Activated CD4-positive, alpha-beta memory T cell treated with anti-CD3 and anti-CD28 coated beads for 36 hours (primary cell): ENCODE results near the gene STYXL1. TPM values are rescaled to one million over a fixed set of nuclear protein-coding genes. Genes with fewer than 3 reads are reported as not detected.

ENCODE experiments used
- CTCF ChIA-PET: fragments of 350-600 bp; sonication (Branson Sonifier 250); formaldehyde crosslinking; loops from one replicate; lab custom pipeline; 2021; ENCODE audit warnings: antibody characterized with exemption, inconsistent platforms; lab: Charles Lee
- POLR2A ChIA-PET: fragments of 350-600 bp; sonication (Branson Sonifier 250); formaldehyde crosslinking; loops from one replicate; lab custom pipeline; 2021; ENCODE audit warnings: antibody characterized with exemption; lab: Charles Lee
- DNase-seq: peaks from one replicate; pipeline ENCODE4 v3.0.0-alpha.2; 2020
- H3K27ac Mint-ChIP-seq: one replicate; pipeline ENCODE4 v1.8.0; 2021; ENCODE audit warnings: mixed read lengths
- H3K27me3 Mint-ChIP-seq: one replicate; pipeline ENCODE4 v1.8.0; 2021; ENCODE audit warnings: mixed read lengths
- H3K36me3 Mint-ChIP-seq: one replicate; pipeline ENCODE4 v1.8.0; 2021; ENCODE audit warnings: mixed read lengths
- H3K4me1 Mint-ChIP-seq: one replicate; pipeline ENCODE4 v1.8.0; 2021; ENCODE audit warnings: low read depth, mixed read lengths
- H3K4me3 Mint-ChIP-seq: one replicate; pipeline ENCODE4 v1.8.0; 2021; ENCODE audit warnings: mild to moderate bottlenecking, mixed read lengths
- H3K9me3 Mint-ChIP-seq: one replicate; pipeline ENCODE4 v1.8.0; 2021; ENCODE audit warnings: mixed read lengths
- intact Hi-C: fragments of 100-400 bp; cut with micrococcal nuclease; formaldehyde crosslinking; loops from one replicate; pipeline ENCODE4 v1.15.1; 2023
- total RNA-seq, 2 experiments: library from RNA; stranded (reverse); gene quantifications; one replicate each; pipeline ENCODE4 v1.2.3, GENCODE V29; 2021

Gene STYXL1
- total RNA-seq, 2 experiments from 2014 or later = 37.8 to 40.5 TPM

GRCh38 chr7:75980430-75981202, 67.2 kb downstream of the STYXL1 start:
- ChIA-PET POLR2A (interaction anchor here (0.5 kb wide), 1 partner anchor 10 kb away, joined by 3 read pairs; no protein-coding TSS in a partner anchor), CTCF (no interaction called here)
- no peaks in the 10 kb centered on the region for H3K36me3 Mint-ChIP-seq
- no peaks in the 10 kb centered on the region for H3K9me3 Mint-ChIP-seq
- no peaks in the 10 kb centered on the region for H3K27me3 Mint-ChIP-seq
- no peak for DNase-seq
- H3K27ac Mint-ChIP-seq = no peak overlapping the region
- intact Hi-C loops = no loop called here
- H3K4me3 Mint-ChIP-seq = no peak overlapping the region
- no peaks in the 10 kb centered on the region for H3K4me1 Mint-ChIP-seq

GRCh38 chr7:75979759-75980429, 67.9 kb downstream of the STYXL1 start:
- Mint-ChIP-seq H3K27me3 (no peaks in the 10 kb centered on the region), H3K4me1 (no peaks in the 10 kb centered on the region), H3K9me3 (no peaks in the 10 kb centered on the region), H3K27ac (no peak overlapping the region), H3K4me3 (no peak overlapping the region), H3K36me3 (no peaks in the 10 kb centered on the region)
- POLR2A ChIA-PET = no interaction called here
- CTCF ChIA-PET = no interaction called here
- intact Hi-C loops = no loop called here
- DNase-seq = no peak

- Mint-ChIP-seq H3K4me1 (no peaks in the 10 kb centered on the region), H3K27ac (no peak overlapping the region), H3K27me3 (no peaks in the 10 kb centered on the region), H3K36me3 (peaks cover 6% of the 10 kb centered on the region), H3K9me3 (no peaks in the 10 kb centered on the region), H3K4me3 (no peak overlapping the region)
- no peak for DNase-seq
- intact Hi-C loops = no loop called here
- ChIA-PET CTCF (interaction anchor here (1.3 kb wide), 1 partner anchor 42 kb away, joined by 5 read pairs; no protein-coding TSS in a partner anchor), POLR2A (no interaction called here)
Measured at GRCh38 chr7:75977743-75978142, 70.1 kb downstream of the STYXL1 start.

- H3K4me3 Mint-ChIP-seq = no peak overlapping the region
- no peak for DNase-seq
- H3K36me3 Mint-ChIP-seq = peaks cover 12% of the 10 kb centered on the region
- H3K27ac Mint-ChIP-seq = no peak overlapping the region
- intact Hi-C loops = no loop called here
- H3K27me3 Mint-ChIP-seq = no peaks in the 10 kb centered on the region
- ChIA-PET CTCF (interaction anchor here (1.5 kb wide), 1 partner anchor 48 kb away, joined by 4 read pairs; no protein-coding TSS in a partner anchor), POLR2A (no interaction called here)
- no peaks in the 10 kb centered on the region for H3K9me3 Mint-ChIP-seq
- H3K4me1 Mint-ChIP-seq = no peaks in the 10 kb centered on the region
Measured at GRCh38 chr7:75971961-75972763, 75.6 kb downstream of the STYXL1 start.

GRCh38 chr7:75971309-75971960, 76.4 kb downstream of the STYXL1 start:
- no peaks in the 10 kb centered on the region for H3K4me1 Mint-ChIP-seq
- H3K9me3 Mint-ChIP-seq = no peaks in the 10 kb centered on the region
- ChIA-PET POLR2A (no interaction called here), CTCF (no interaction called here)
- no peak overlapping the region for H3K4me3 Mint-ChIP-seq
- H3K27me3 Mint-ChIP-seq = no peaks in the 10 kb centered on the region
- H3K27ac Mint-ChIP-seq = no peak overlapping the region
- H3K36me3 Mint-ChIP-seq = peaks cover 12% of the 10 kb centered on the region
- intact Hi-C loops = no loop called here
- no peak for DNase-seq

- CTCF ChIA-PET = interaction anchor here (1.9 kb wide), 1 partner anchor 50 kb away, joined by 8 read pairs; no protein-coding TSS in a partner anchor
- Mint-ChIP-seq H3K36me3 (peaks cover 12% of the 10 kb centered on the region), H3K4me1 (no peaks in the 10 kb centered on the region), H3K27ac (no peak overlapping the region), H3K27me3 (no peaks in the 10 kb centered on the region), H3K9me3 (no peaks in the 10 kb centered on the region), H3K4me3 (no peak overlapping the region)
- intact Hi-C loops = no loop called here
- DNase-seq = no peak
- POLR2A ChIA-PET = interaction anchor here (0.7 kb wide), 1 partner anchor 11 kb away, joined by 3 read pairs; no protein-coding TSS in a partner anchor
Measured at GRCh38 chr7:75969704-75970498, 77.9 kb downstream of the STYXL1 start.

- Mint-ChIP-seq H3K27me3 (no peaks in the 10 kb centered on the region), H3K9me3 (no peaks in the 10 kb centered on the region), H3K27ac (no peak overlapping the region), H3K36me3 (peaks cover 11% of the 10 kb centered on the region), H3K4me1 (no peaks in the 10 kb centered on the region), H3K4me3 (no peak overlapping the region)
- POLR2A ChIA-PET = no interaction called here
- DNase-seq = no peak
- CTCF ChIA-PET = interaction anchor here (1.9 kb wide), 1 partner anchor 51 kb away, joined by 8 read pairs; no protein-coding TSS in a partner anchor
- intact Hi-C loops = no loop called here
Measured at GRCh38 chr7:75969182-75969581, 78.6 kb downstream of the STYXL1 start.

- ChIA-PET POLR2A (no interaction called here), CTCF (no interaction called here)
- Mint-ChIP-seq H3K9me3 (no peaks in the 10 kb centered on the region), H3K27me3 (no peaks in the 10 kb centered on the region), H3K4me3 (no peak overlapping the region), H3K4me1 (no peaks in the 10 kb centered on the region), H3K27ac (no peak overlapping the region), H3K36me3 (peaks cover 6% of the 10 kb centered on the region)
- DNase-seq = no peak
- intact Hi-C loops = no loop called here
Measured at GRCh38 chr7:75968561-75969001, 79.2 kb downstream of the STYXL1 start.

GRCh38 chr7:75968012-75968411, 79.8 kb downstream of the STYXL1 start:
- intact Hi-C loops = no loop called here
- Mint-ChIP-seq H3K4me3 (no peak overlapping the region), H3K9me3 (no peaks in the 10 kb centered on the region), H3K27me3 (no peaks in the 10 kb centered on the region), H3K36me3 (peaks cover 6% of the 10 kb centered on the region), H3K4me1 (no peaks in the 10 kb centered on the region), H3K27ac (no peak overlapping the region)
- no peak for DNase-seq
- ChIA-PET CTCF (no interaction called here), POLR2A (no interaction called here)

GRCh38 chr7:75967487-75967997, 80.3 kb downstream of the STYXL1 start:
- ChIA-PET POLR2A (no interaction called here), CTCF (interaction anchor here (0.6 kb wide), 1 partner anchor 35 kb away, joined by 3 read pairs; no protein-coding TSS in a partner anchor)
- Mint-ChIP-seq H3K4me1 (no peaks in the 10 kb centered on the region), H3K9me3 (no peaks in the 10 kb centered on the region), H3K36me3 (peaks cover 6% of the 10 kb centered on the region), H3K27ac (no peak overlapping the region), H3K4me3 (no peak overlapping the region), H3K27me3 (no peaks in the 10 kb centered on the region)
- intact Hi-C loops = no loop called here
- DNase-seq = no peak

- POLR2A ChIA-PET = no interaction called here
- Mint-ChIP-seq H3K4me1 (no peaks in the 10 kb centered on the region), H3K36me3 (peaks cover 4% of the 10 kb centered on the region), H3K4me3 (no peak overlapping the region), H3K27me3 (no peaks in the 10 kb centered on the region), H3K9me3 (no peaks in the 10 kb centered on the region), H3K27ac (no peak overlapping the region)
- intact Hi-C loops = no loop called here
- no peak for DNase-seq
- CTCF ChIA-PET = interaction anchor here (0.6 kb wide), 1 partner anchor 36 kb away, joined by 3 read pairs; no protein-coding TSS in a partner anchor
Measured at GRCh38 chr7:75967055-75967454, 80.7 kb downstream of the STYXL1 start.
